IMR-90 (cell line): ENCODE data around the gene CCDC92. TPM values are rescaled to one million over a fixed set of nuclear protein-coding genes. Genes with fewer than 3 reads are reported as not detected.

Experiments used
- ATAC-seq: fragments of 200-7000 bp; cut with Tn5 transposase; 2 replicates; pipeline ENCODE4 v1.9.1; 2020; ENCODE audit warnings: low read depth, mild to moderate bottlenecking, moderate library complexity
- BruUV-seq: library from RNA; stranded (reverse); fragments of 400-500 nt; replicated peaks from 2 replicates; lab custom pipeline; 2021; lab: Mats Ljungman, UMichigan
- CTCF ChIA-PET: fragments of 300-600 bp; formaldehyde crosslinking; extraction: SDS; loops from one replicate; lab custom pipeline; 2021; ENCODE audit warnings: antibody characterized with exemption; lab: Yijun Ruan, JAX
- POLR2A ChIA-PET: fragments of 300-600 bp; sonication (Branson Sonifier 250); formaldehyde crosslinking; loops from one replicate; lab custom pipeline; 2022; ENCODE audit warnings: antibody characterized with exemption; ENCODE audit not compliant: unreplicated experiment; lab: Charles Lee
- DNase-seq: peaks from one replicate; pipeline ENCODE4 v3.0.0; 2013
- H2AFZ ChIP-seq: replicated peaks from 2 replicates; pipeline ENCODE3; 2013; ENCODE audit warnings: low read length, mild to moderate bottlenecking; ENCODE audit not compliant: poor library complexity
- H2AK5ac ChIP-seq: 2 replicates; pipeline ENCODE4 v1.6.1; 2013; ENCODE audit warnings: low read depth, low read length, inconsistent platforms
- H2AK9ac ChIP-seq: replicated peaks from 2 replicates; pipeline ENCODE3; 2013; ENCODE audit warnings: mild to moderate bottlenecking, low read depth, low read length, moderate library complexity; ENCODE audit not compliant: poor library complexity
- H2BK120ac ChIP-seq: 2 replicates; pipeline ENCODE4 v1.6.1; 2013; ENCODE audit warnings: low read depth, low read length, inconsistent platforms
- H2BK15ac ChIP-seq: 3 replicates; pipeline ENCODE4 v1.6.1; 2013; ENCODE audit warnings: low read depth, low read length, inconsistent platforms
- H2BK20ac ChIP-seq: 2 replicates; pipeline ENCODE4 v1.6.1; 2013; ENCODE audit warnings: low read depth, mild to moderate bottlenecking, inconsistent platforms, low read length, moderate library complexity
- H2BK5ac ChIP-seq: 2 replicates; pipeline ENCODE4 v1.6.1; 2013; ENCODE audit warnings: mild to moderate bottlenecking, low read depth, low read length, inconsistent platforms; ENCODE audit not compliant: poor library complexity, severe bottlenecking
- H3K14ac ChIP-seq: replicated peaks from 2 replicates; pipeline ENCODE4 v1.6.1; 2013; ENCODE audit warnings: low read depth, low read length, inconsistent platforms
- H3K18ac ChIP-seq: 2 replicates; pipeline ENCODE4 v1.6.1; 2013; ENCODE audit warnings: low read depth, low read length, control low read depth
- H3K23ac ChIP-seq: 2 replicates; pipeline ENCODE4 v1.6.1; 2013; ENCODE audit warnings: low read depth, low read length, inconsistent platforms
- H3K27ac ChIP-seq: 2 replicates; pipeline ENCODE4 v1.5.1; 2013; ENCODE audit warnings: mild to moderate bottlenecking, control low read depth, low read length; ENCODE audit not compliant: insufficient read depth
- H3K27me3 ChIP-seq: 2 replicates; pipeline ENCODE4 v1.6.1; 2013; ENCODE audit warnings: low read length; ENCODE audit not compliant: control insufficient read depth, insufficient read depth
- H3K36me3 ChIP-seq: 2 replicates; pipeline ENCODE4 v1.6.1; 2013; ENCODE audit warnings: low read length, mixed read lengths; ENCODE audit not compliant: control insufficient read depth, insufficient read depth
- H3K4ac ChIP-seq: 2 replicates; pipeline ENCODE4 v1.6.1; 2013; ENCODE audit warnings: low read depth, low read length, inconsistent platforms
- H3K4me1 ChIP-seq: 2 replicates; pipeline ENCODE4 v1.6.1; 2013; ENCODE audit warnings: low read length, mixed read lengths; ENCODE audit not compliant: control insufficient read depth, insufficient read depth
- H3K4me2 ChIP-seq: 2 replicates; pipeline ENCODE4 v1.6.1; 2013; ENCODE audit warnings: low read depth, mild to moderate bottlenecking, control low read depth, low read length, moderate library complexity
- H3K4me3 ChIP-seq: 2 replicates; pipeline ENCODE4 v1.5.1; 2013; ENCODE audit warnings: low read depth, mild to moderate bottlenecking, control low read depth, low read length, moderate library complexity; ENCODE audit not compliant: insufficient read depth
- H3K56ac ChIP-seq: 2 replicates; pipeline ENCODE4 v1.6.1; 2013; ENCODE audit warnings: low read length, inconsistent platforms; ENCODE audit not compliant: insufficient read depth; ENCODE audit errors: extremely low read depth
- H3K79me1 ChIP-seq, 2 experiments: 2 replicates each; pipeline ENCODE4 v1.6.1; 2013; ENCODE audit warnings: low read length in 2 of 2, inconsistent platforms in 1 of 2, low read depth in 1 of 2
- H3K9ac ChIP-seq: 2 replicates; pipeline ENCODE4 v1.6.1; 2013; ENCODE audit warnings: low read depth, low read length, control low read depth
- H3K9me1 ChIP-seq: 2 replicates; pipeline ENCODE4 v1.6.1; 2013; ENCODE audit warnings: low read length, inconsistent platforms; ENCODE audit not compliant: insufficient read depth
- H3K9me3 ChIP-seq: 2 replicates; pipeline ENCODE4 v1.6.1; 2013; ENCODE audit warnings: low read length; ENCODE audit not compliant: control insufficient read depth, insufficient read depth
- H4K20me1 ChIP-seq: 2 replicates; pipeline ENCODE4 v1.6.1; 2013; ENCODE audit warnings: low read length, inconsistent platforms; ENCODE audit not compliant: insufficient read depth
- H4K5ac ChIP-seq: 2 replicates; pipeline ENCODE4 v1.6.1; 2013; ENCODE audit warnings: mild to moderate bottlenecking, low read depth, low read length, control low read depth
- H4K8ac ChIP-seq, 2 experiments: 2 replicates each; pipeline ENCODE4 v1.6.1; 2013; ENCODE audit warnings: low read depth in 2 of 2, low read length in 2 of 2, control low read depth in 1 of 2, inconsistent platforms in 1 of 2
- H4K91ac ChIP-seq: 2 replicates; pipeline ENCODE4 v1.6.1; 2013; ENCODE audit warnings: low read depth, low read length, inconsistent platforms; ENCODE audit not compliant: insufficient read depth
- BHLHE40 ChIP-seq: fragments of 150-350 bp; IDR thresholded peaks from 2 replicates; pipeline ENCODE4 v1.6.1; 2016; ENCODE audit warnings: mild to moderate bottlenecking, low read depth, low read length
- CEBPB ChIP-seq: IDR thresholded peaks from 2 replicates; pipeline ENCODE4 v1.6.1; 2012; ENCODE audit warnings: low read depth, low read length, improper control_type of control experiment
- CHD1 ChIP-seq: IDR thresholded peaks from 2 replicates; pipeline ENCODE4 v1.6.1; 2012; ENCODE audit warnings: low read depth, low read length, improper control_type of control experiment
- FOS ChIP-seq: fragments of 150-350 bp; IDR thresholded peaks from 2 replicates; pipeline ENCODE4 v1.6.1; 2016; ENCODE audit warnings: low read depth, low read length
- MAZ ChIP-seq: IDR thresholded peaks from 2 replicates; pipeline ENCODE4 v1.6.1; 2012; ENCODE audit warnings: low read depth, mild to moderate bottlenecking, low read length, improper control_type of control experiment, moderate library complexity, borderline replicate concordance
- MXI1 ChIP-seq: IDR thresholded peaks from 2 replicates; pipeline ENCODE4 v1.6.1; 2012; ENCODE audit warnings: low read depth, mild to moderate bottlenecking, low read length, moderate library complexity, borderline replicate concordance
- NFE2L2 ChIP-seq: fragments of 150-350 bp; IDR thresholded peaks from 2 replicates; pipeline ENCODE4 v1.6.1; 2016; ENCODE audit warnings: low read depth, mild to moderate bottlenecking, low read length
- POLR2A ChIP-seq: IDR thresholded peaks from 2 replicates; pipeline ENCODE4 v1.6.1; 2012; ENCODE audit warnings: mild to moderate bottlenecking, low read depth, low read length
- RAD21 ChIP-seq: IDR thresholded peaks from 2 replicates; pipeline ENCODE4 v1.6.1; 2012; ENCODE audit warnings: low read length, improper control_type of control experiment
- RFX5 ChIP-seq: IDR thresholded peaks from 2 replicates; pipeline ENCODE4 v1.8.0; 2012; ENCODE audit warnings: low read depth, mild to moderate bottlenecking, low read length, moderate library complexity
- SMC3 ChIP-seq: fragments of 150-350 bp; IDR thresholded peaks from 2 replicates; pipeline ENCODE4 v1.6.1; 2016; ENCODE audit warnings: low read depth, mild to moderate bottlenecking, antibody characterized with exemption, low read length, moderate library complexity
- WGBS, 2 experiments: methylation state at CpG; one replicate each; pipeline versions ENCODE4 v1.1.5 to v1.1.7; 2013; ENCODE audit warnings: missing lambda C conversion rate in 2 of 2; ENCODE audit not compliant: insufficient read length in 1 of 2; ENCODE audit errors: extremely low coverage in 2 of 2; 5-methylcytosine and 5-hydroxymethylcytosine counted together
- dilution Hi-C: fragments of 300-500 bp; cut with HindIII; formaldehyde crosslinking; loops from one replicate; pipeline ENCODE4 v1.14.3; 2018; ENCODE audit warnings: low sequenced_read_pairs; ENCODE audit not compliant: unreplicated experiment
- in situ Hi-C: fragments of 300-500 bp; cut with MboI; formaldehyde crosslinking; loops from 3 replicates; pipeline ENCODE4 v1.14.3; 2019; ENCODE audit warnings: low sequenced_read_pairs, inconsistent platforms, mixed read lengths
- intact Hi-C: fragments of 100-400 bp; cut with micrococcal nuclease; formaldehyde crosslinking; loops from 2 replicates; pipeline ENCODE4 v1.10.0; 2022
- polyA plus RNA-seq, 3 experiments: library from polyadenylated mRNA; depleted of rRNA; stranded (reverse); fragments of >200 nt; gene quantifications; 2 replicates each; pipeline ENCODE4 v1.2.3, GENCODE V29; 2012; ENCODE audit warnings: low replicate concordance in 1 of 3
- total RNA-seq: library from RNA; depleted of rRNA; stranded (reverse); fragments of >200 nt; gene quantifications from 2 replicates; pipeline ENCODE4 v1.2.3, GENCODE V29; 2012
- TF ChIP-seq, protein P1 (sequence below): fragments of 150-350 bp; IDR thresholded peaks from 2 replicates; pipeline ENCODE4 v1.6.1; 2017; ENCODE audit warnings: mild to moderate bottlenecking, antibody characterized with exemption, low read length, low read depth
- TF ChIP-seq, protein P2 (sequence below): conservative IDR thresholded peaks from 2 replicates; pipeline ENCODE4 v1.5.1; 2012; ENCODE audit warnings: mild to moderate bottlenecking, low read depth, low read length, improper control_type of control experiment
- TF ChIP-seq, protein P3 (sequence below): fragments of 150-350 bp; IDR thresholded peaks from 2 replicates; pipeline ENCODE4 v1.6.1; 2016; ENCODE audit warnings: low read depth, mild to moderate bottlenecking, low read length, moderate library complexity, borderline replicate concordance

CCDC92 gene
- total and polyA plus RNA-seq, 2 of the 4 experiments (the other 2 are of a cell fraction), result 5.7 to 55.5 TPM

DNA sequence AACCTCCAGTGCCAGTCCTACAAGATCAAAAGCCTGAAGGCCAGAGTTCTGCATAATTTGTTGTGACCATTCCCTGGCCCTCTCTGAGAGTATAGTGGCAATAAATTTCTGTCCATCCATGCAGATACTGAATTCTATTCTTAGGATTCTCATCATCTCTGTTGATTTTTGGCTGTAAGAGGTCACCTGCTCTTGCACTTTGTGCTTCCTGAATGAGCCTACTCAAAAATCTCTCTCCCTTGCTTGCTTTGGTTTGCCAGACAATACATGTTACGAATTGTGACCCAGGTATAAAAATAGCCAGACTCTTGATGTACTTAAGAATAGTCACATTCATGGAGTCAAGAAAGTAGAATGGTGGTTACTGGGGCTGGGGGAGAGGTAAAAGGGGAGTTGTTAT is 17.1 kb upstream of the CCDC92 start:
- no peak overlapping the region for H2AFZ ChIP-seq
- BruUV-seq, result no TSS peak
- no peak overlapping the region for H2BK5ac ChIP-seq
- H2BK15ac ChIP-seq, result no peak overlapping the region
- no peak overlapping the region for H3K23ac ChIP-seq
- H2BK120ac ChIP-seq, result no peak overlapping the region
- dilution Hi-C loops, result no loop called here
- H4K20me1 ChIP-seq, result peaks cover 7% of the 10 kb centered on the region; the same call in 1 of the 2 replicates
- CTCF ChIA-PET, result no interaction called here
- TF ChIP-seq BHLHE40 (no peak), NFE2L2 (no peak), MXI1 (no peak), CHD1 (no peak), SMC3 (no peak), RAD21 (no peak), CEBPB (no peak), RFX5 (no peak), MAZ (no peak), FOS (no peak), POLR2A (no peak)
- TF ChIP-seq, protein P1, sequence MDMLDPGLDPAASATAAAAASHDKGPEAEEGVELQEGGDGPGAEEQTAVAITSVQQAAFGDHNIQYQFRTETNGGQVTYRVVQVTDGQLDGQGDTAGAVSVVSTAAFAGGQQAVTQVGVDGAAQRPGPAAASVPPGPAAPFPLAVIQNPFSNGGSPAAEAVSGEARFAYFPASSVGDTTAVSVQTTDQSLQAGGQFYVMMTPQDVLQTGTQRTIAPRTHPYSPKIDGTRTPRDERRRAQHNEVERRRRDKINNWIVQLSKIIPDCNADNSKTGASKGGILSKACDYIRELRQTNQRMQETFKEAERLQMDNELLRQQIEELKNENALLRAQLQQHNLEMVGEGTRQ, result no peak
- TF ChIP-seq, protein P2, sequence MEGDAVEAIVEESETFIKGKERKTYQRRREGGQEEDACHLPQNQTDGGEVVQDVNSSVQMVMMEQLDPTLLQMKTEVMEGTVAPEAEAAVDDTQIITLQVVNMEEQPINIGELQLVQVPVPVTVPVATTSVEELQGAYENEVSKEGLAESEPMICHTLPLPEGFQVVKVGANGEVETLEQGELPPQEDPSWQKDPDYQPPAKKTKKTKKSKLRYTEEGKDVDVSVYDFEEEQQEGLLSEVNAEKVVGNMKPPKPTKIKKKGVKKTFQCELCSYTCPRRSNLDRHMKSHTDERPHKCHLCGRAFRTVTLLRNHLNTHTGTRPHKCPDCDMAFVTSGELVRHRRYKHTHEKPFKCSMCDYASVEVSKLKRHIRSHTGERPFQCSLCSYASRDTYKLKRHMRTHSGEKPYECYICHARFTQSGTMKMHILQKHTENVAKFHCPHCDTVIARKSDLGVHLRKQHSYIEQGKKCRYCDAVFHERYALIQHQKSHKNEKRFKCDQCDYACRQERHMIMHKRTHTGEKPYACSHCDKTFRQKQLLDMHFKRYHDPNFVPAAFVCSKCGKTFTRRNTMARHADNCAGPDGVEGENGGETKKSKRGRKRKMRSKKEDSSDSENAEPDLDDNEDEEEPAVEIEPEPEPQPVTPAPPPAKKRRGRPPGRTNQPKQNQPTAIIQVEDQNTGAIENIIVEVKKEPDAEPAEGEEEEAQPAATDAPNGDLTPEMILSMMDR, result no peak
- TF ChIP-seq, protein P3, sequence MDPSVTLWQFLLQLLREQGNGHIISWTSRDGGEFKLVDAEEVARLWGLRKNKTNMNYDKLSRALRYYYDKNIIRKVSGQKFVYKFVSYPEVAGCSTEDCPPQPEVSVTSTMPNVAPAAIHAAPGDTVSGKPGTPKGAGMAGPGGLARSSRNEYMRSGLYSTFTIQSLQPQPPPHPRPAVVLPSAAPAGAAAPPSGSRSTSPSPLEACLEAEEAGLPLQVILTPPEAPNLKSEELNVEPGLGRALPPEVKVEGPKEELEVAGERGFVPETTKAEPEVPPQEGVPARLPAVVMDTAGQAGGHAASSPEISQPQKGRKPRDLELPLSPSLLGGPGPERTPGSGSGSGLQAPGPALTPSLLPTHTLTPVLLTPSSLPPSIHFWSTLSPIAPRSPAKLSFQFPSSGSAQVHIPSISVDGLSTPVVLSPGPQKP, result no peak
- no peak for ATAC-seq
- peaks cover 17% of the 10 kb centered on the region for H3K36me3 ChIP-seq
- WGBS, 2 experiments, result 100% methylated on average over 1 of the region's 1 CpG; no CpG with 5 or more reads in 1 of the 2 experiments
- H3K4ac ChIP-seq, result no peak overlapping the region
- no peak overlapping the region for H3K18ac ChIP-seq
- no peak overlapping the region for H3K56ac ChIP-seq
- peaks cover 35 to 63% of the 10 kb centered on the region in 2 experiments for H3K79me1 ChIP-seq
- no peak overlapping the region for H4K8ac ChIP-seq
- no peak overlapping the region for H4K5ac ChIP-seq
- peaks cover 3% of the 10 kb centered on the region; the same call in 1 of the 2 replicates for H3K4me1 ChIP-seq
- no peak overlapping the region for H3K27ac ChIP-seq
- POLR2A ChIA-PET, result no interaction called here
- H3K9me3 ChIP-seq, result no peaks in the 10 kb centered on the region
- H2AK9ac ChIP-seq, result no peak overlapping the region
- H2BK20ac ChIP-seq, result no peak overlapping the region
- in situ Hi-C loops, result loop anchor here (5.0 kb wide), 1 partner anchor 182 kb away; no protein-coding TSS in a partner anchor
- no peak overlapping the region for H3K4me3 ChIP-seq
- no peak overlapping the region for H3K14ac ChIP-seq
- DNase-seq, result no peak
- no peak overlapping the region for H2AK5ac ChIP-seq
- H3K9ac ChIP-seq, result no peak overlapping the region
- no peak overlapping the region for H4K91ac ChIP-seq
- H3K27me3 ChIP-seq, result no peaks in the 10 kb centered on the region
- H3K9me1 ChIP-seq, result peaks cover 9% of the 10 kb centered on the region
- intact Hi-C loops, result loop anchor here (10.0 kb wide), 1 partner anchor 325 kb away; no protein-coding TSS in a partner anchor
- no peak overlapping the region for H3K4me2 ChIP-seq
